ENCODE data around the gene CREB3L2.

The CREB3L2 gene

DNA sequence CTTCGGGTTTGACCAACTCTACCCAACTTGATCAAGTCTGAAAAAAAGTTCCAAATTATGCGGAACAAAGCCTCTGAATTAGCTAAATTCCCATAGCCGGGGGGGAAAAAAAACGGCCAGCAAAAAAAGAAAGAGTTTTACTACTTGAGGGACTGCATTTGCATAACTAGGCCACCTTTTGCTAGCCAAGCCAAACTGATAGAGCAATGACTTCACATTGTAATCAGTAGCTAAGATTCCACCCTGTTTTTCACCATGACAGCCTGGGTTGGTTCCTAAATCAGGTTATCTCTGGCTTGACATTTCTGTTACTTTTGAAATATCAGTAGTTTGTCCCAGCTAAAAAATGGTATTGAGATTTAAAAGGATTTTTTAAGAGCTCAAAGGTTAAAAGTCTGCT, 31.4 kb upstream of the CREB3L2 start:
- TF ChIP-seq, protein P1, sequence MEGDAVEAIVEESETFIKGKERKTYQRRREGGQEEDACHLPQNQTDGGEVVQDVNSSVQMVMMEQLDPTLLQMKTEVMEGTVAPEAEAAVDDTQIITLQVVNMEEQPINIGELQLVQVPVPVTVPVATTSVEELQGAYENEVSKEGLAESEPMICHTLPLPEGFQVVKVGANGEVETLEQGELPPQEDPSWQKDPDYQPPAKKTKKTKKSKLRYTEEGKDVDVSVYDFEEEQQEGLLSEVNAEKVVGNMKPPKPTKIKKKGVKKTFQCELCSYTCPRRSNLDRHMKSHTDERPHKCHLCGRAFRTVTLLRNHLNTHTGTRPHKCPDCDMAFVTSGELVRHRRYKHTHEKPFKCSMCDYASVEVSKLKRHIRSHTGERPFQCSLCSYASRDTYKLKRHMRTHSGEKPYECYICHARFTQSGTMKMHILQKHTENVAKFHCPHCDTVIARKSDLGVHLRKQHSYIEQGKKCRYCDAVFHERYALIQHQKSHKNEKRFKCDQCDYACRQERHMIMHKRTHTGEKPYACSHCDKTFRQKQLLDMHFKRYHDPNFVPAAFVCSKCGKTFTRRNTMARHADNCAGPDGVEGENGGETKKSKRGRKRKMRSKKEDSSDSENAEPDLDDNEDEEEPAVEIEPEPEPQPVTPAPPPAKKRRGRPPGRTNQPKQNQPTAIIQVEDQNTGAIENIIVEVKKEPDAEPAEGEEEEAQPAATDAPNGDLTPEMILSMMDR (IDR thresholded peaks at IDR 0.05; ENCODE audit: low read depth, low read length), result no peak

GRCh38 chr7:138032770-138033169, 30.9 kb upstream of the CREB3L2 start:
- H3K4me3 ChIP-seq (ENCODE audit: low read depth, low read length), result no peak overlapping the region

More for the DNA sequence above, 31.4 kb upstream of the CREB3L2 start:
- no peaks in the 10 kb centered on the region for H3K27me3 ChIP-seq
- no peaks in the 10 kb centered on the region for H3K36me3 ChIP-seq
- no peaks in the 10 kb centered on the region; the same call in 1 of the 2 replicates for H3K9me3 ChIP-seq
- no peaks in the 10 kb centered on the region; the same call in 1 of the 2 replicates for H3K4me1 ChIP-seq
- no peak for DNase-seq
- H3K4me3 ChIP-seq (ENCODE audit: low read depth, low read length), result no peak overlapping the region

GRCh38 chr7:138032186-138032585, 30.3 kb upstream of the CREB3L2 start:
- Histone ChIP-seq H3K27me3 (no peaks in the 10 kb centered on the region), H3K4me1 (no peaks in the 10 kb centered on the region; the same call in 1 of the 2 replicates), H3K4me3 (ENCODE audit: low read depth, low read length) (no peak overlapping the region), H3K9me3 (no peaks in the 10 kb centered on the region; the same call in 1 of the 2 replicates), H3K36me3 (no peaks in the 10 kb centered on the region)
- no peak for DNase-seq
- TF ChIP-seq, protein P1 (IDR thresholded peaks at IDR 0.05; ENCODE audit: low read depth, low read length), result no peak

More at GRCh38 chr7:138032770-138033169, 30.9 kb upstream of the CREB3L2 start:
- Histone ChIP-seq H3K9me3 (no peaks in the 10 kb centered on the region; the same call in 1 of the 2 replicates), H3K4me1 (no peaks in the 10 kb centered on the region; the same call in 1 of the 2 replicates), H3K27me3 (no peaks in the 10 kb centered on the region), H3K36me3 (no peaks in the 10 kb centered on the region)
- TF ChIP-seq, protein P1 (IDR thresholded peaks at IDR 0.05; ENCODE audit: low read depth, low read length), result no peak
- DNase-seq, result no peak

DNA sequence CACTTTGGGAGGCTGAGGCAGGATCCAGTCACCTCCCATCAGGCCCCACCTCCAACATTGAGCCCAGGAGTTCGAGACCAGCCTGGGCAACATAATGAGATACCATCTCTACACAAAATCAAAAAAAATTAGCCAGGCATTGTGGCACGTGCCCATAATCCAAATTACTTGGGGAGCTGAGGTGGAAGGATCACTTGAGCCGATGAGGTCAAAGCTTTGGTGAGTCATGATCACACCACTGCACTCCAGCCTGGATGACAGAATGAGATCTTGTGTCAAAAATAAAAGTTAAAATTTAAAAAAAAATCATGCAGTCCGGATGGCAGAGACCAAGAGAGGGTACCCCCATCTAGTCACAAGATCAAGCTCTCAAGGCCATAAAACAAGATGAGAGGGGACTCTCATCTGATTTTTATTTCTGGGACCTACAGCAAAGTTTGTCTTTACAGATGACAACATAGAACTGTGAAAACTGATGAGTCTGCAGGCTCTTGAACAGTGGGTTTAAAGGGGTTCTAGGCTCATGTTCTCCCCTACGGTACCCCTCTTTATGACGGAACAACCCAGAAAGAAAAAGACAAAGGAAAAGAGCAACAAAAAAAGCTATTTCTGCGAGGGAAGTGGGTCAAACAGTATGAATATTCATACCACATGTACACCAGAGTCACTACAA, 28.9 kb upstream of the CREB3L2 start:
- DNase-seq, result no peak
- no peaks in the 10 kb centered on the region for H3K36me3 ChIP-seq
- H3K4me3 ChIP-seq (ENCODE audit: low read depth, low read length), result no peak overlapping the region
- H3K9me3 ChIP-seq, result no peaks in the 10 kb centered on the region; the same call in 1 of the 2 replicates
- no peaks in the 10 kb centered on the region; the same call in 1 of the 2 replicates for H3K4me1 ChIP-seq
- H3K27me3 ChIP-seq, result no peaks in the 10 kb centered on the region
- TF ChIP-seq, protein P1 (IDR thresholded peaks at IDR 0.05; ENCODE audit: low read depth, low read length), result no peak

- Histone ChIP-seq H3K4me1 (no peaks in the 10 kb centered on the region; the same call in 1 of the 2 replicates), H3K36me3 (no peaks in the 10 kb centered on the region), H3K9me3 (no peaks in the 10 kb centered on the region; the same call in 1 of the 2 replicates), H3K4me3 (ENCODE audit: low read depth, low read length) (no peak overlapping the region), H3K27me3 (no peaks in the 10 kb centered on the region)
- DNase-seq, result no peak
- TF ChIP-seq, protein P1 (IDR thresholded peaks at IDR 0.05; ENCODE audit: low read depth, low read length), result no peak
Measured at GRCh38 chr7:138029941-138030340, 28.1 kb upstream of the CREB3L2 start.

- TF ChIP-seq, protein P1 (IDR thresholded peaks at IDR 0.05; ENCODE audit: low read depth, low read length), result no peak
- Histone ChIP-seq H3K4me3 (ENCODE audit: low read depth, low read length) (no peak overlapping the region), H3K27me3 (no peaks in the 10 kb centered on the region), H3K36me3 (no peaks in the 10 kb centered on the region), H3K9me3 (no peaks in the 10 kb centered on the region; the same call in 1 of the 2 replicates), H3K4me1 (no peaks in the 10 kb centered on the region; the same call in 1 of the 2 replicates)
- DNase-seq, result no peak
Measured at GRCh38 chr7:138029126-138029525, 27.2 kb upstream of the CREB3L2 start.
